OCI-LY1 (cell line): ENCODE results near the gene FANCD2.

Experiments
- CTCF ChIP-seq: fragments of 200-600 bp; sonication (generic), shearing (Covaris generic); IDR thresholded peaks from 2 replicates; pipeline ENCODE4 v1.5.1; 2017; ENCODE audit warnings: mild to moderate bottlenecking, antibody characterized with exemption, low read length, moderate library complexity, mixed read lengths
- EZH2 ChIP-seq: fragments of 200-600 bp; sonication (generic), shearing (Covaris generic); IDR thresholded peaks from 2 replicates; pipeline ENCODE4 v1.8.0; 2017; ENCODE audit warnings: borderline replicate concordance, mixed run types, mild to moderate bottlenecking, antibody characterized with exemption, low read length, moderate library complexity, mixed read lengths

GRCh38 chr3:10106919-10107318, 80.7 kb downstream of the FANCD2 start:
- no peak for TF ChIP-seq CTCF
- TF ChIP-seq EZH2 = no peak
